Pulmonary artery endothelial cell (primary cell): ENCODE results near the gene NDUFS6. TPM values are rescaled to one million over a fixed set of nuclear protein-coding genes. Genes with fewer than 3 reads are reported as not detected.

Experiments used
- DNase-seq: peaks from one replicate; pipeline ENCODE4 v3.0.0-alpha.2; 2011; ENCODE audit warnings: low read depth, low spot score
- total RNA-seq: library from RNA; depleted of rRNA; stranded (reverse); fragments of >200 nt; gene quantifications from 2 replicates; pipeline ENCODE4 v1.2.3, GENCODE V29; 2014

The NDUFS6 gene
- total RNA-seq: 57.7 and 68.9 TPM in 2 replicates

DNA sequence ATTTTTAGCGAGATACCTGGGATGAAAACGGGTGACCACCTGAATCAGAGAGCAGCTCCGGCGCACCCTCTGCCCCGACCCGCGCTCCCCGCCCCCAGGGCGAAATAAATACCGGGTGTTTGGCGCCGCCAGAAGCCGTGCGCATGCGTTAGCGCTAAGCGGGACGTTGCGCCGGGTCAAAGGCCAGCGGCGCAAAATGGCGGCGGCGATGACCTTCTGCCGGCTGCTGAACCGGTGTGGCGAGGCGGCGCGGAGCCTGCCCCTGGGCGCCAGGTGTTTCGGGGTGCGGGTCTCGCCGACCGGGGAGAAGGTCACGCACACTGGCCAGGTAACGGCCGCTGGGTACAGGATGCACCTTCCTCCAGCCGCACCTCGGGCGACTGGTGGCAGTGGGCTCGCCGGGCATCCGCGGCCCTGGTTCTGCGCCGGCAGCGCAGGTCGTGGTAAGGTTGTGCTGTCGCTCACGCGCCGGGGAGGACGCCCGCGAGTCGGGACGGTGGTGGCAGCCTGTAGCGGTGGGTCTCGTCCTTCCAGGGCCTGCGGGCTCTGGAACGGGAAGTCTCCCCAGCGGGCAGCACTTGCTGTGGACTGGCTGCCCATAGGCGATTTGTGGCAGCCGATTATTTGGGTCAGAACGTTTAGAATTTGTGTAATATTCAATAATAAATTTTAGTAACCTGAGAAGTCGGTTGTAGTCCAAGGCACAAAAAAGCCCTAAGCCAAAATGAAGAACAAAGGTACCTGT, at the start of gene NDUFS6:
Gene NDUFS6 (plus strand): TSS at position 186 of the 745 bp plus-strand sequence. CDS start 11 bp downstream, at position 197.
- no peak for DNase-seq

DNA sequence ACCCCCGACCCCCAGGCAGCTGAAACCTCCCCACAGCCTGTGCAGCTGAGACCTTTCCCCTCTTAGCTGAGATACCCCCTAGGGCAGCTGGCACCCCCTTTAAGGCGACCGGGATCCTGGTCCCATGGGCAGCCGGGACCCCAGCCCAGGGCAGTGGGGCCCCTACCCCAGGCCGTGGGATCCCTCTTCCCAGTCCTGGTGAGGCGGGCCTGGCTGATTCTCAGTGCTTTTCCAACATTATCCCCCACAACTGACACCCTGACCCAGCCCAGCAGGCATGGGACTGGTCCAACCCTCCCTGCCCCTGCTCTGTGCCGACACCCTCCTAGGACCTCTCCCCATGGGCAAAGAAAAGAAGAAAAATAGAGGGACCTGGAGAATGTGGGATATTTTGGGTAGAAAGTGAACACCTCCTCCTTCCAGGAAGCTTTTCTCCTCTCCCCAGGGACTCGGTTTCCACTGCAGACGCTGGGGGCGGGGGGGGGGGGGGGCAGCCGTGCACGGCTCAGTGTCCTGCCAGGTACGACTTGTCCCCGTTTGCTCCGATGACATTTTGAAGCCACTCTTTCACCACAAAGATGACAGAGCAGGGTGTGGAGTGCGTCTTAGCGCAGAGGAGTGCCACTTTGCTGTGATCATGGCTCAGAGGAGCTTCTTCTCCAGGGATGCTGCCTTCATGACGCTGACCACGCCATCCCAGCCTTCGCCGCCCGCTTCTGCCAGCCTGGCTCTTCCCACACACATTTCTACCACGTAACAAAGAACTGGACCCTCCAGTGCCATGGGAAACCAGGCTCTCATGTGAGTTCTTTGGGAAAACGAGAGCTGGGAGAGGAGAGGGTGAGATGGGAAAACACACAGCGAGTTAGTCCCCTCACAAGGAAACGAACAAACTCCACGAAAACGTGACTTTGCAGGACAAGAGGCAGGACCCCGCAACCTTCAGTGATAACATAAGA, 49.1 kb upstream of the NDUFS6 start:
- no peak for DNase-seq

DNA sequence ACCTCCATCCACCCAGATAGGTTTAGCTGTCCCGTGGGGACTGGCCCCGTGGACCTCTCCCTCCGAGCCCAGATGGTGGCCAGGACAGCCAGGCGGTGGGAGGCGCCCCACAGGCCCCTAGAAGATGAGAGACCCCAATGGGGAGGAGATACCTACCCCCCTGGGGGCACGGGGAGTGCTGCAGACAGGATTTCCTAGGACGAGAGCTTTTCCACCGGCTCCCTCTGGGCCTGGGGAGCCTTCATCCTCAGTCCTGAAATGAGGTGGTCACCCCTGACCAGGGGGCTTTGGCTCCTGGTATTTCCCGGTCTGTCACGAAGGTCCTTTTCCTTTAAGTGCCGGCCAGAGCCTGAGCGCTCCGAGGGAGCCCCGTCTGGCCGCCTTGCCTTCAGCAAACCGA, 48.3 kb upstream of the NDUFS6 start:
- DNase-seq: no peak

DNA sequence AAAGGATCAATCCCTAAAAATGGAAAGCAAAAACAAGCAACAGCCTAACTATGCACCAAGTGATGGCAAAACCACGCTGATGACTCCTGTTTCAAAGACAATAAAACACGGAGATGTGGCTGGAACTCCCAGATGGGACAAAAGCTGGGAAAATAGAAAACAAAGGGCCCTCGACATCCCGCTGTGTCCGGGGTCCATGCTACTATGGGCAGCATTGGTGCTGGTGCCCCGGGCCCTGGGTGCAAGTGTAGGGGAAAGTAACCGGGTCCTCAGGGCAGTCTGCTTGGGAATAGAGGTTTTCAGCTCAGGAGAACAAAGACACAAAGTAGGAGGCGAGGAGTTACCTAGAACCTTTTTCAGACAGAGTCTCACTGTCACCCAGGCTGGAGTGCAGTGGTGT, 47.7 kb upstream of the NDUFS6 start:
- DNase-seq: no peak

DNA sequence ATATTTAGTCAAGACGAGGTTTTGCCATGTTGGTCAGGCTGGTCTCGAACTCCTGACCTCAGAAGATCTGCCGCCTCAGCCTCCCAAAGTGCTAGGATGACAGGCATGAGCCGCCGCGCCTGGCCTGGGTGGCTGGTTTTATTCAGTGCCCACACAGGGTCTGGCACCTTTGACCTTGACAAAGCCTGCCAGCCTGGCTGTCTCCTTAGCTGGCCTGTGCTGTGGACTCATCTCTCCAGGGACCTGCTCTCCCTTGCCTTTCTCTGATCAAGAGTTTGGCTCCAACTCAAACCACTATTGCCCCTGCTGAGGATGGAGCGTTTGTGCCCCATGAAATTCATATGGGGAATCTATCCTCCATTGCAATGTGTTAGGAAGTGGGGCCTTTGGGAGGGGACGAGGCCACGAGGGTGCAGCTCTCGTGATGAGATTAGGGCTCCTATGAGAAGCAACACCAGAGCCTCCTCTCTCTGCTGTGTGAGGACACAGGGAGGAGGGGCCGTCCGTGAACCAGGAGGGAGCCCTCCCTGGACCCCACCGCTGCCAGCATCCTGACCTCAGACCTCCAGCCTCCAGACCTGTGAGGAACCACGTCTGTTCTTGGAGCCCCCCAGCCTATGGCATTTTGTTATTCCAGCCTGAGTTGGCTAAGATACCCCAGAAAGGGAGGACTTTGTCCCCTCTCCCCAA, 46.5 kb upstream of the NDUFS6 start:
- no peak for DNase-seq

DNA sequence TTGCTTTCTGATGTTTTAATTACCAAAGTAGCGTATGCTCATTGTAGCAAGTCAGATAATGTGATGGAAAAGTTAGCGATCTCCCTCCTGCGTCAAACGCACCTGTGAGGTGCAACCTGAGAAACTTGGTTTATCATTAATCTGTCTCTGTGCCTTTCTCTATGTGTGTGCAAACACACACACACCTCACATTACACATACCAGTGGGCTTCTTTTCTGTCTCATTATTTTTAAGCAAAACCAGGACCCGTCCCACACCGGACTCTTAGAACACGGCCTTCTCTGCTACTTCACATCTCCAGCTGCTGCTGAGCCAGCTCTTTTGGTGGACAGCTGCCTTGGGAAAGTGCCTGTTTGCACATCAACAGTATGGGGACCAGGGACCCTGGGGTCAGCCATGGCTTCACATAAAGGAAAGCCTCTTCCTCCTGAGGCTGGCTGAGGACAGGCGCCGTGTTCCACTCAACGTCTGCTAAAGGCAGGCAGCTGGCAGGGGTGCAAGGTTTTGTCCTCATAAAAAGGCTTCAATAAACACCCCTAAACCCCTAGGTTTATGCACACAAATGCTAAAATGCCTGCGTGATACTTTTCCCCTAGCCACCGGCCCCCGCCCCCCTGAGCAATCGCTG, 45.8 kb upstream of the NDUFS6 start:
- no peak for DNase-seq

DNA sequence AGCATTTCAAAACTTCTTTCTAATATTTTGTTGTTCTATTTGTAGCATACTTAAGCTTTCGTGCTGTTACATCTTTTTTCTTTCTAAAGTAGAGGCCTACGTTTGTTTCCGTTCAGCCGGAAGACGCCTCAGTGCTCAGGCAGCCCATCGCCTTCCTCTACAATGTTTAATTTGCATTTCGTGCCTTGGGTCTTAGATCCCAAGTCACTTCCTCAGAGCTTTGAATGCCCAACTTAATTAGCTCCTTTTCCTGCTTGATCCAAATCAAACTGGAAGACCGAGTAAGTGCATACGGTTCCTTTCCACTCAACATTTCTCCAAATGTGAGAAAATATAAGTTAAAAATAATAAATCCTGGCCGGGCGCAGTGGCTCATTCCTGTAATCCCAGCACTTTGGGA, 44.7 kb upstream of the NDUFS6 start:
- no peak for DNase-seq

DNA sequence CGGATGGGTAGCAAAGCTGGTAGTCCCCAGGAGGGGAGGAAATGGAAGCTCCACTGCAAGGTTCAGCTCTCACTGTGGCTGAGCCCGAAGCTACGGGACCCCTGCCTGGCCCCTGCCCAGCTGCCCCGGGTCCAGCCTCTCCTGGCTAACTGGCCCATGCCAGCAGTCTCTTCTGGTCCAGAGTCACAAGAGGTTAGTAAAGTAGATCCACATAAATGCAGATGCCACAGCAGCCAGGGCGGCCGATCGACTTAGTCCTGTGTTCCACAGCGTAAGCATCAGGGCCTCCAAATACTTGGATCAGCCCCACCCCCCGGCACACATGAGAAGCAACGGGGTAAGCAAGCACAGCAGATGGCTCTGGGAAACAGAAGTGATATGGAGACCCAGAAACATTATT, 43.7 kb upstream of the NDUFS6 start:
- no peak for DNase-seq

DNA sequence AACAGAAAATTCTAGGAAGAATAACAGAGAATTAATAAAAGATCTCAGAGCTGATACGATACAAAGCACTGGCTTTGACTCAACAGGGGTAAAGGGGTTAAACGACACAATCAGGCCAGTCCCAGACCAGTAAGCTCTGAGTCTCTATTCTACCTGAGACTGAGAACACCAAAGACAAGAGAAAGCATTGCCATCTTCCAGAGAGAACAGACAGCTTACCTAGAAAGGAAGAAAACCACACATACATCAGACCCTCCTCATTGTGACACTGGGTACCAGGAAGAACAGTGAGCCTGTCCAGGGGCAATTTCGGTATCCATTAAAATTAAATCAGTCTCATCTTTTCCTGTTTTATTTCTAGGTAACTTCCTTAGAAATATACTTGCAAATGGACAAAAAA, 42.6 kb upstream of the NDUFS6 start:
- DNase-seq: no peak

DNA sequence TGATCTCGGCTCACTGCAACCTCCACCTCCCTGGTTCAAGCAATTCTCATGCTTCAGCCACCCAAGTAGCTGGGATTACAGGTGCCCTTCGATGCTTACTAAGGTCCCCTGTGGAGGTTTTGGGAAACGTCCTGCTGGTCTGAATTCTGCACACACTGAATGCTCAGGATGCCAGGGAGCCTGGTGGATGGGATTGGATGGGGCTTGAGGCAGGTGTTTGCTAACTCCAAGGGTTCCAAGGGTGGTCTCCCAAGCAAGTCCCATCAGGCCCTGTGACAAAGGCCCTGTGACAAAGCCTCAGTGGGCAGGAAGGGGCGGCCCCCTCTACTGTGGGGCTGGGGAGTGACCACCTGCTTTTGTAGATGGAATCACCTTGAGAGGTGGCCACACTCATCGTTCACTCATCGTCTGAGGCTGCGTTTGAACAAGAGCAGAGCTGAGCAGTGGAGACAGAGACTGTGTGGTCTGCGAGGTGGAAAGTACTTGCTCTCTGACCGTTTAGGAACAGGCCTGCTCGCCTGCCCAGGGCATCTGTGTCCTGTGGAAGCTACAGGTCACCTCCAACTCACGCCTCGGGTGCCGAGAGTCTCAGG, 41.7 kb upstream of the NDUFS6 start:
- no peak for DNase-seq

DNA sequence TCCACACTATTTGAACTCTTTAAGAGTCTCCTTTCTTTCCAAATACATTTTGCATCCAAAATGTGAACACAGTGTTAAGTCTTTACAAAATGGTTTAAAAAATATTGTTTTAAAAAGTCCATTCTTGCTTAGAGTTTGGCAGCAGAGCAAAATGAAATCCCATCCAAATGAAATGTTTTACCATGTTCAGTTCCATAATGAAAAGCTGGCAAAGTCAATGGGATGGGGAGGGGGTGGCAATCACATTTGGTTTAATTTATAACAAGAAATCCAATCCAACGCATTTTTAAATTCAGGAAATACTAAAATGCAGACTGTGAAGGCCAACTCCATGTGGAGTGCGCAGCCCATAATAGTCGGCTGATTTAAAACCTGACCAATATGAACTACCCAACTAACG, 41.0 kb upstream of the NDUFS6 start:
- no peak for DNase-seq

DNA sequence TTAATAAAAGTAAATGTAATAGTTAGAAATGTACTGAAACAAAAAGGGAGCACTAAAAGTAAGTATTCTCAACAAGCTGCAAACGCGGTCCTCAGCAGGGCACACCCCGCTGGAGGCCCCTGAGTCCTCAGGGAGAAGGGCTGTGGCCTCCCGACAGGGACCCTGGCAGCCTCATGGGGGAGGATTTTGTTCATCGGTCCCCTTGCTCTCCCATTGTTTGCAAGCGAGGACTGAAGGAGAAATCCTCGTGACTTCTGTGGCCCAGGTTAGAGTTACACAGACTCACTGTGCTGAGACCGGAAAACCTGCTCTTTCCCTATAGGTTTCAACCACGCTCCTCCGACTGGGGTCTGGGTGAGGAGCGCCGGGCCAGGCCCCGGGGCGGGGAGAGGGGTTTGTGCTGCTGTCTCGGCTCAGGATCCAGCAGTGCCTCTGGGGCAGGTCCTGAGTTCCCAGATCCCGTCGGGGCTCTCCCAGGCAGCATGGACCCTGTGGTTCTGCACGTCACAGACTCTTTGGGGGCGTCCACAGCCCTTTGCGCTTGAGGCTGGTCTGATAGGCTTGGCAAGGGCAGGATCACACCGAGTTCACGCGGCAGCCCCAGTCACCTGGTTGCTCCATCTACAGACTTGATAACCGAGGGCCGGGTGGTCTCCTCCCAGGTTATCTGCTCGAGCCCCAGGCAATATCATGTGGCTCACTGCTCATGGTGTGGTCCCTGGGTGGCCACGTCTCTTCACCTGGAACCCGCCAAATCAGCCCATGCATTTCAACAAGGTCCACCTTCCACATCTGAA, 40.4 kb upstream of the NDUFS6 start:
- DNase-seq: no peak

DNA sequence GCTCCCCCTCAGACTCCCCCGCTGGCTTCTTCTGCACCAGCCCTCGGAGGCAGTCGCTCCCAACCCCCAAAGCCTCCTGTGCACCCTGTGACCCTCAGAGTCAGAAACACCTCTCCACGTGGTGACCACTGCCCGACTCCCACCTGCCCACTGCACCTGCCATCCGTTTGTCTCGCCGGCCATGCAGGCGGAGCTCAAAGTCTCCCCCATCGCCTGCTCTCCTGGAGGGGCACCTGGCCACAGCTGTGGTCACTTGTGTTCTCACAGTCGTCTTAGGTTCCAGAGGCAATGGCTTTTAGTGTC, 39.8 kb upstream of the NDUFS6 start:
- no peak for DNase-seq

DNA sequence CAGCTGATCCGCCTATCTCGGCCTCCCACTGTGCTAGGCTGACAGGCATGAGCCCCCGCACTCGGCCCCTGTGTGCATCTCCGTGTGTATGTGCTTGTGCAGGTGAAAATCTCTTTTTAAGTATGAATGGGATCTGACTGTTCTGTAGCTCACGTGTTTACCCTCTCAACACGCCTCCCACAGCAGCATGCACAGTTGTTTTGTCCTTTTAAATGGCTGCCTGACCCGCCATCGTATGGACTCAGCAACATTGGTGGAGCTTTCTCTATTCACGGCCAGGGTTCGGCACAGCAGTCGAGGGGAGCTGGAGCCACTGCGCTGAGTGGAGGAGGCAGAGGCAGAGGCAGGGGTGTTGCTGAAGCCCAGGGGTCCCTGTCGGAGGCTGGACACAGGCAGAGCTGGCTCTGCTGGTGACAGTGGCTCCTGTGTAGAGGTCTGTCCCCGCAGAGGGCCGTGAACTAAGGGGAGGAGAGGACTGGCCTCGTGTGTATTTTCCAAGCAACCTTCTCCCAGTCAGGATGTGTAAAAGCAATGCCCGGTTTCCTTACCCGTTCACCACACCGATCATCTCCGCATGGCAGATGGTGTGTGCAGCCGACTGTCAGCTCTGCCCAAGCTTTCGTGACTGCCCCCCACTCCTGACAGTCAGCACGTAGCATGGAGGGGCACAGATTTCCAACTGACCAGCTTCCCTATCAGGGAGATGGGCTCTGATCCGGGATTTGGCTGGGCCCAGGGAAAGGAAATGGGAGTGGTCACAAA, 38.9 kb upstream of the NDUFS6 start:
- no peak for DNase-seq

DNA sequence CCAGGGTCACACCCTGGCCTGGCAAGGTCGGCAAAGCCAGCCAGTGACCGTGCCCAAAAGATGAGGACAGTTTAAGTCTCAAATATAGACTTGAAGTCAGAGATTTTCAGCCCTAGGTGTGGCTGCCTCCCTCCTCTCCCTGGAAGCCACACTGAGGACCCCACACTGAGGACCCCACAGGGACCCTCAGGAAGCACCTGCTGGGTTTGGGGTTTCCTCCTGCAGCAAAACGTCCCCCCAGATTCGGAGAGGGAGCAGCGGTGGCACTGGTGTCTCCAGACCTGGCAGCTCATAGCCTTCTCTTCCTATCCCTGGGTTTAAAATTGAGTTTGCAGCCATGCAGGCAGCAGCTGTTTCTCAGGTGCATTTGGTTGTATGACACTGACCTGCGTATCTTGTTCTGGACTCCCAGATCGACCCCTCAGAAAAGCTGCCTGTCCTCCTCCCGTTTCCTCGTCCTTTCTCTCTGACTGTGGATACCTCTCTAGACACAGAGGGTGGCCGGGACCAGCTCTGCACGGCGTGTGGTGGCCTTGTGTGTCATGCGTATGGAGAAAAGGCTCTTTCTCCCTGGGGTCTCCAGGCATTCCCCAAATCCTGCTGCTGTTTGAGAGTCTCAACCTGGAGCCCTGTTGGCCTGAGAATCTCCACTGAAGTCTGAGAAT, 38.2 kb upstream of the NDUFS6 start:
- no peak for DNase-seq

DNA sequence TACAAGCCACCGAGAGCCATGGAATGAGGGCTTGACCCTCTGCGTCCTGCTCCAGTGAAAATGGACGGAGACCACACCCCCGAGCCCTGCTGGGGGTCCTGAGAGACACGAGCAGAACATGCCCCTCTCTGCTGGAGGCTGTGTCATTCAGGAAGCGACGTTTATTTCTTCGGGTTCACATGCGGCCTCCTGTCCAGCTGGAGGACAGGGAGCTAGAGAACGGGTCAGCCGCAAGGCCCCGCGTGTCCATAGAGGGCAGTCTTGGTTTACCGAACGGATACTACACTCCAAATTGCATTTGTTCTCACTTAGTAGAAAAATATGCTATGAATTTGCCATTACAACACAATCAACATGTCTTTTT, 37.7 kb upstream of the NDUFS6 start:
- no peak for DNase-seq

DNA sequence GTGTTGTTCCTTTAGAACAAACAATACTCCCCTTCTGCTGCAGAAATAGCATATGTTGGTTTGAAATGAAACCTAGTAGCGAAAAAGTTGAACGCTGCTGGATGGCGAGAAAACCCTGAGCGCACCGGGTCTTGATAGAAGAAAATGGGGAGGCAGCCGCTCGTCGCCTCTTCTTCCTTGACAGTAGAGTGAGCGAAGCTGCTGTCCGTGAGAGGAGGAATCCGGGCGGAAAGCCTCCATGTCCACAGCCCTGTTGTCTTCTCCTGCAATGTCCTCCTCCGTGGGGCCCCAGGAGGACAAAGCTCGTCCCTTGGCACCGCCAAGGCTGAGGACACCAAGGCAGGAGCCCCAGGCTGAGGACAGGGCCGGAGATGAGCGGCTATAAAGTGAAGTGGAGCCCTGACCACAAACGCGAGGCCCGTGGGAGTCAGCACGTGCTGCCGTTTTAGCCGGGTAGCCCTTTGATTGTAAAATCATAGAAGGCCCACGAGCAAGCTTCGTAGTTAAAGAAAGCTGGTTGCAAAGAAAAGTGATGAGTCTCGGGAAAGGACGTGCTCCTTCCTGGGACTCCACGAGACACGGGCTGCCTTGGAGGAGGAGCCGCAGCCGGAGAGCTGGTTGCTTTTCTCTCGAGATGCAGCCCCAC, 37.1 kb upstream of the NDUFS6 start:
- DNase-seq: no peak

DNA sequence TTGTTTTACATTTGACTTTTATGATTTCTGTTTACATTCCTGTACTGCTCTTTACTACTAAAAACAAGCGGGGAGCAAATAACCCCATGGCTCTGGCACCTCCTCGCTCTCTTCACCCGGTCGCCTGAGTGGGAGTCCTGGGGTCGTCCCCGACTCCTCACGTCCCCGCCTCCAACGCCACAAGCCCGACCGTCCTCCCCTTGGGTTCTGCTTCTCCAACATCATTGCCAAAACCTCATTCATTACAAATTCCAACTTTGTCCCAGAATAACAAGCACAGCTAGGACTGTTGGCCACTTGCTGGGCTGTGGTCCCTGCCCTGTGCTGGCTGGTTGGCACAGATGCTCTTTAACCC, 36.6 kb upstream of the NDUFS6 start:
- no peak for DNase-seq
